HG03095 (cell line): Measurements from ENCODE around the gene ANAPC5.
"Not testable (repeated sequence)": the region's sequence is repeated elsewhere in the genome, so short reads cannot be mapped to it uniquely, and the experiment has no call there.

ENCODE experiments used
- ATAC-seq: cut with Tn5 transposase; IDR thresholded peaks from one replicate; pipeline ENCODE4 v1.9.1; 2021; ENCODE audit warnings: moderate library complexity; ENCODE audit not compliant: unreplicated experiment

ANAPC5 gene

GRCh38 chr12:121351820-121352681 lies at the start of gene ANAPC5:
TSS of gene ANAPC5 (minus strand) at chr12:121352411. CDS start at chr12:121352340, 71 bp downstream.
- ATAC-seq: peak; percentile 96

DNA sequence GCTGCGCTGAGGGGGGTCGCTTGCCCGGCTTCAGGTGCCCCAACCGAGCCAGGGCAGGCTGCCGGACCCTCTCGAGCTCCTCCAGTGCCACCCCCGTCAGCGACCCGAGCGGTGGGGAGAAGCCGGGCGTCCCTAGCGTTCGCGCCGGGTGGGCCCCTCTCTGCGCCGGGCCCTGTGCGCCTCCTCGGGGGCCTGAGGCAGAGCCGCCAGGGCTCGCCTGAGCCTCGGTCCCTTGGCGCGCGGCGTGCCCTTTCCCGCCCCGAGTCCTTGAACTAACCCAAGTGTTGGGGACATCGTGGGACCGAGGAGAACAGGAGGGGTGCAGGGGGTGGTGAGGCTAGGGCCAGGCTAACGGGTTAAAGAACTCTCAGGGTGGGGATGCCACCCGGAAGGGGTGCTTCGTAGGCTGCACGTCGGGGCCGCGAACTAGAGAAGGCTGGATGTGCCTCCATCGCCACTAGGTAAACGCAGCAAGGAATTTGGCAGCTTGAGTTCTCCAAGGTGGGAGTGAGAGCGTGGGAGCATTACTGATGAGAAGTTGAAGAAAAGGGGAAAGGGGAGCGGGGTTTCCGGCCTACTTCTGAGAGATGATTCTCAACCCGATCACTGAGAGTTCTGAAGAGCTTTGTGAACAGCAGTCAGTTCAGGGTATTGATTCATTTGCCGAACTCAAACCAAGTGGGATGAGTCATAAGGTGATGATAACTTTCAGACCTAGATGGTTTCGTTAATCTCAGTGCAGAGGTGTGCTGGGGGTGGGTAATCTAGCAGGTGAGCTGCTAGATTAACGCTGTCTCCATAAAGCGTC lies 48.3 kb upstream of the ANAPC5 start:
- peak; percentile 36 for ATAC-seq

DNA sequence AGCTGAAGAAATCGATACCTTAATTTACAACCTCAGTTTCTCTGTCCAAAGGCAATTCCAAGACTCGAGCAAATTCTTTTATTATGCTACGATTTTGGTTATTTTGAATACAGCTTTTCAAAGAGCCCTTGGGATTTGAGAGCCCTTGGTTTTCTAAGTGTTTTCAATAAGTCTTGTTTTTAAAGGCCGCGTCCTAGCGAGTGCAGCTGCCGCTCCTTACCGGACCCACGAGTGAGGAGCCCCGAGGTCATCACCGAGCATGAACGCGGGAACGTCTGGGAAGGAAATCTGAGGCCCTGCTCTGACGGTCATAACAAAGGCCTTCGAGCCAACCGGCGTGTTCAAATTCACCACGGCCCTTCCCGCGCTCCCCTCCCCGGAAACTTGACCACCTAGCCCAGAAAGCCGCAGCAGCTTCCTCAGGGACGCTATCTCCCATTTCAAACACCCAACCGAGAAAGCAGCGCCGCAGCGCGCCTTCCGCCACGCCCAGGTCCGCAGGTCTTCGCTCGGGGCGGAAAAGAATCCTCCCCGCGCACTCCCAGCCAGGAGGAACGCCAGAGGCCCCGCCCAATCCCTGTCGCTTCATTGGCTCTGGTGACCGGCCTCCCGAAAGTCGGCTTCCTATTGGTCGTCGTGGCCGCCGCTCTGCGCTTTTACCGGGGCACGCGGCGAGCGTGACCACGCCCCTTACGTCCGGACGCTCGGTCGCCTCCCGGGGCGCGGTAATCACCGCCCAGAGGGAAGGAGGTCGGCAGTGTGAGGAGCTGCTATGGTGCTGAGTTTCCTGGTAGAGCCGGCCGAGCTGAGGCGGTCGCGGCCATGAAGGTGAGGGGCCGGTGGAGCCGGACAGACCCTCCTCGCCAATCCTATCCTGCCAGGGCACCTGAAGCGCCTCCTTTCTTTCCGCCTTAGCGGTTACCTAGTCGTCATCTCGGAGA lies 47.5 kb upstream of the ANAPC5 start, which contains the start of gene RNF34:
RNF34 (plus strand) TSS at position 728 of the 941 bp plus-strand sequence; CDS start at position 823, 95 bp downstream.
- ATAC-seq: peak; percentile 89

GRCh38 chr12:121398355-121398754 lies 46.1 kb upstream of the ANAPC5 start:
- no peak for ATAC-seq

- ATAC-seq: no peak
These were observed 45.3 kb upstream of the ANAPC5 start for GRCh38 chr12:121397521-121397920.

GRCh38 chr12:121392325-121392716 lies 40.1 kb upstream of the ANAPC5 start:
- ATAC-seq: no peak

GRCh38 chr12:121391619-121392324 lies 39.6 kb upstream of the ANAPC5 start:
- ATAC-seq: no peak

DNA sequence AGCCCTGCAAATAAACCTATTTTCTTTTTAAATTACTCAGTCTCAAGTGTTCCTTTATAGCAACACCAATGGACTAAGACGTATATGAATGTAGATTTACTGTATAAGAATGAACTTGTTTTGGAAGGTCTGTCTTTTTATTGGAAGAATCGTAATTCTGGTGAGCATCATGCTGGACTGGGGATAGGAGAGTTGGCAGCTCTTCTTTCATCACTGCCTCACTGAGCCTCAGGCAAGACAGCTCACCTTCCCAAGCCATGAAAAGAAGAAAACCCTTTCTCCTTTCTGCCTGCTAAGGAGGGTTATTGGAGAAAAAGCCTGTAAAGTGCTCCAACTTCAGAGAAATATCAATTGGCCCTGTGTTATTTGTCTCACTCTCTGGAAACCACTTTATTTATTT lies 38.6 kb upstream of the ANAPC5 start:
- ATAC-seq: no peak

GRCh38 chr12:121388421-121388981 lies 36.3 kb upstream of the ANAPC5 start:
- ATAC-seq: no peak

GRCh38 chr12:121384891-121385290 lies 32.7 kb upstream of the ANAPC5 start:
- ATAC-seq: not testable (repeated sequence)

DNA sequence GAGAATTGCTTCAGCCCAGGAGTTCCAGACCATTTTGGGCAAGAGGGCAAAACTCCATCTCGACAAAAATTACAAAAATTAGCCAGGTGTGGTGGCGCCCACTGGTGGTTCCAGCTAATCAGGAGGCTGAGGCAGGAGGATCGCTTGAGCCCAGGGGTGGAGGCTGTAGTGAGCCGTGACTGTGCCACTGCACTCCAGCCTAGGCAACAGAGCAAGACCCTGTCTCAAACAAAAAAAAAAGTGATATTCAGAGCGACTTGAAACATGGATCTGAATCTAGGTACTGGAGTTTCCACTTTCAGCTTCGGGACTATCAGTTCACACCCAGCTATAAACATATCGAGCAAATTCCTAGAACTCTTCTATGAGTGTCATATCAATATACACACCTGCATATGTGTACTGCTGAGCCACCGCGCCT lies 31.4 kb upstream of the ANAPC5 start:
- ATAC-seq: no peak

DNA sequence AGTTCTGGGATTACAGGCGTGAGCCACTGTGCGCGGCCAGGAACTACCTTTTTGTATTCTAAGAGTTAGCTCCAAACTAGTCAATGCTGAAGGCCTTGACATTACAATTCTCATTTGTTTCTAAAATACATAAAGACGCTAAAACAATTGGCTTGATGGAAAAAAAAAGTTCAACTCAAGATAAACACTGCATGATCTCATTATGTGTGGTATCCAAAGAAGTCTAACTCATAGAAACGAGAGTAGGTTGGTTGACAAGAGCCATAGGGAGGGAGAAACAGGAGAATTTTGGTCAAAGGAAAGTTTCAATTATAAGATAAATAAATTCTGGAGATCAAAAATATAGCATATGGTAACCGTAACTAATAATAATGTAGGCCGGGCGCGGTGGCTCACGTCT lies 27.7 kb upstream of the ANAPC5 start:
- ATAC-seq: no peak

DNA sequence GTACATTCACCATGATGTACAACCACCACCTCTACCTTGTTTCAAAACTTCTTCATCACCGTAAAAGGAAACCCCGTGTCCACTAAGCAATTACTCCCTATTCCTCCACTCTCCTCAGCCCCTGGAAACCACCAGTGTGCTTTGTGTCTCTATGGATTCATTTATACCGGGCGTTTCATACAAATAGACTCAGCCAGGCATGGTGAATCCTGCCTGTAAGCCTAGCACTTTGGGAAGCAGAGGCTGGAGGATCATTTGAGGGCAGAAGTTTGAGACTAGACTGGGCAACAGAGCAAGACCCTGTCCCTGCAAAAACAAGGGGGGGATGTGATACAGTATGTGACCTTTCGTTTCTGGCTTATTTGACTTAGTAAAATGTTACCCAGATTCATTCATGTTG lies 26.5 kb upstream of the ANAPC5 start:
- ATAC-seq: no peak

- no peak for ATAC-seq
These were observed 24.8 kb upstream of the ANAPC5 start for GRCh38 chr12:121376754-121377697.

GRCh38 chr12:121374945-121375584 lies 22.9 kb upstream of the ANAPC5 start:
- not testable (repeated sequence) for ATAC-seq

- ATAC-seq: not testable (repeated sequence)
These were observed 22.1 kb upstream of the ANAPC5 start for GRCh38 chr12:121374336-121374735.

DNA sequence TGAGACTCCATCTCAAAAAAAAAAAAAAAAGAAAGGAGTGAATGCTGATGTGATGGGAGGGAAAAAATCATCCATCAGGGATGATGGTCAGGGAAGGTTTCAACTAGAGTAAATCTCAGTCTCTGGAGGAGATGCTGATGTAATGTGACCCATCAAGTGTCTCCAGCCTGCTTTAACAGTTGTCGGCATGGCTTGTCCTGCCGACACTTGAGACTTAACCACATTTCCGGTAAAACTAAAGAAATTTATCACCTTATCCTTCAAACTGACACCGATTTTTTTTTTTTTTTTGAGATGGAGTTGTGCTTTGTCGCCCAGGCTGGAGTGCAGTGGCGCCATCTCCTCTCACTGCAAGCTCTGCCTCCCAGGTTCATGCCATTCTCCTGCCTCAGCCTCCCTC lies 21.5 kb upstream of the ANAPC5 start:
- no peak for ATAC-seq

GRCh38 chr12:121371404-121371803 lies 19.2 kb upstream of the ANAPC5 start:
- ATAC-seq: no peak
